Inferior parietal cortex (tissue), 1 donor: ENCODE data around the gene DNAH11.

Experiments used
- DNase-seq: peaks from one replicate; pipeline ENCODE4 v3.0.0-alpha.2; 2016; ENCODE audit errors: extremely low spot score

DNAH11 gene

DNA sequence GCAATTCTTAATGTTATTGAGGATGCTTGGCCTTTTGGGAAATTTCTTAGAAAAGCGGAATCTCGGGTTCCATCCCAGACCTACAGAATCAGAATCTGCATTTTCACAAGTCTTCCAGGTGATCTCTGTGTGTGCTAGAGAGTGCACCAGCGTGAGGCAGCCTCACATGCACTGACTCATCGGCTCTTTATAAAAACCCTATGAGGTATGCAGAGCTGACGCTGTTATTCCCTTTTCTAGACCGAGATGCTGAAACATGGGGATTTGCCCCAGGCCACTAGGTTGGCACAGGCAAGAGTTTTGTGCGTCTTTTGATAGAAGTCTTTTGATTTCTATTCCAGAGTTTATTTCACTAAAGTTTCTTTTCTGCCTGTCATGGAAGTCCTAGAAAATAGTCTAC is 341.7 kb downstream of the DNAH11 start:
- no peak for DNase-seq

DNA sequence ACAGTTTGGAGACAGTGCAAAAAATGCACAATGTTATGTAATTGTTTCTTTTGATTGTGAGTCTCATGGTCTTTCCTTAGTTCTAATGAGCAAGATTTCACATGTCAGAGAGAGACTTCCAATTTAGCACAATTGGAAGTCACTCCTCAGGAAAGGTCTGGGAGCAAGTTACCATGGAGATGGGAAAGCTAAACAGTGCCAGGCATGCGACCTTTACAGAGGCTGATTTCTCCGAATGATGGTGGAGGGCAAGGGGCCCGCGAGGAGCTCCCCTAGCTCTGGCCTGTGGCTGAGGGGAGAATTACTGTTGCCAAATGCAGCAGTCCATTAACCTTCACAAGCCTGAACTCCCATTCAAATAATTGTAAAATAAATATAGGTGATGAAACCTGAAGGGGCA is 343.6 kb downstream of the DNAH11 start:
- no peak for DNase-seq

DNA sequence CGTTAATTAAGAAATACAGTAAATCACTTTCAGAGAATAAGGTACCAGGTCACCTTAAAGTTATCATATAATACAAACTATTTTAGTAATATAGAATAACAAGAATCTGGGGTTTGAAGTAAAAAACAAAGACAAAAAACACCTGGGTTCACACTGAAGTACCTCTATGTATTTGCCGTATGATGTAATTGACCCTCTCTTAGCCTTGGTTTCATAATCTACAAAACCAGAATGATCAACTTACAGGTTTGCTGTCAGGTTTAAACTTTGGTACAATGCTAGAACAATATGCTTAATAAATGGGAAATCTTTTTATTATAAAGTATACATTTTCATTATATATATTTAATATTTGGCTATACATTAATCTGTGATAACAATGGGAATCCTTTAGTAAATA is 344.5 kb downstream of the DNAH11 start:
- no peak for DNase-seq

DNA sequence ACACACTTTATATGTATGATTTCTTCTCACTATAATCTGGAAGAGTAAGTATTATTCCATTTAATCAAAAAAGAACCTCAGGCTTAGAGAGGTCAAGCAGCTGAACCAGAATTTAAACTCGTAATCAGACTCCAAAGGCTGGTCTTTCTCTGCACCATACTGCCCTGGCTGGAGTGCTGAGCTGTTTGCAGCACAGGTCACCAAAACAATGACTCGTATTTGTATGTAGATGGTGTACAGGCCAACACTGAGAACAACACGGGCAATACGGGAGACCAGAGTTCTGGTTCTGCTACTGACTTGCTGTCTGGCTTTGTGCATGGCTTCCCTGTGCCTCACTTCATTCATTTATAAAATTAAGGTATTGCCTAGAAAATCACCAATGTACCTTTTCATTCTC is 344.9 kb downstream of the DNAH11 start:
- no peak for DNase-seq

DNA sequence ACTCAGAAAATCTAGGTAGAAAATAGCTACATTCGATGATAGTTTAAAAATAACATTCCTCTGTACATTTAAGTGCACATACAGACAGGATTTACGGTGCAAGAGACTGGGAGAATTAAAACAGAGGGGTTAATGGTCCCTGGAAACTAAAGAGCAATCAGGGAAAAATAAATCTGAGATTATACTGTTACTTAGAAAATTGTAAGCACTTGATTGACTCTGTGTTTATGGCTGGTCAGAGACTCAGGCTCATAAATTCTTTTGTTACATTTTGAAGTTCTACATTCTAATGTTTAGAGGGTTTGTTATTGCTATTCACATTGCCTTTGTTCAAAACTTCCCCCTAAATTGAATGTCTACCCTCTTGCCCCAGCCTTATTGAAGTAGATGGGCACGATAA is 348.5 kb downstream of the DNAH11 start:
- no peak for DNase-seq

DNA sequence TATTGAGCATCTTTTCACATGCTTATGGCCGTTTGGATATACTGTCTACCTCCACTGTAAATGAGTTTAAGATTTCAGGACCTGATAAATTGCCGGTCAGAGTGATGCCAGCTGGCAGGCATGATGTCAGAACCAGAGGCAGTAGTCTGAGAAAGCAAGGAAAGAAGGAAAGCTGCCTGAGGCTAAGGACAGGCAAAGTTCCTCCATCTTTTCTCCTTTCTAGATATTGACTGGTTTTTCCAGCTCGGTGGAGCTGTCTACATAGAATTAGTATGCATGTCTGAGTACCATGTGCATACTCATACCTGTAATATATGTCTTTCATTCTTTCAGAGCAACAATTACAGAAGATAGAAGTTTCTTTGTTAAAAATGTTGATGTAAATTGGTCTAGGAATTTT is 350.6 kb downstream of the DNAH11 start:
- no peak for DNase-seq

DNA sequence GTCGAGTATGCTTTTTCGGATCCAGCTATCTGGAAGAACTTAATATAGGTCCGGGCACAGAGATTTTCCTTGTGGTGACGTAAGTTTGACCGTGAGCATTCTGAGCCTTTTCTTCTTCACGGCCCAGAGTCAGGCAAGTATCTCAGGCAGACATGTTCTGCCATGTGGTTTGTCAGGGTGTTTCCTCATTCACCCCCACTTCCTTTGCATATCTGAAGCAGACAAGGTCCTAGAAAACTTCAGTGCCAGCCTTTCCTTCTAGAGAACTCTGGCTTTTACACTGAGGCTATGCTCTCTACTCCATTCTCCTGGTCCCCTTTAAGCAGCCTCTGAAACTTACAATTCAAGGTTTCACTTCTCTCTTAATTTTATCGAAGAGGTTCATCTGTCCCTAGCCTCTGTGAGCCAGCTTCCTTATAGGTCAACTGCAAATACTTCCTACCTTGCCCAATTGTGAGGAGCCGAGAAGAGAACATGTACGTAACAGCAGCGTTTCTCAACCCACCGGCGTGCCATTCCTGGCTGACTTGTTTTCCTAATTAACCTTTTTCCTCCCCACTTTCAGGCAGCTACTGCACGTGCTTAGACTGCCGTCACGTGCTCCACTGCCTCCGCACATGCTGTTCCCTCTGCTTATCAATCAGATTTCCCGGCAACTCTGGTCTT is 355.6 kb downstream of the DNAH11 start:
- DNase-seq, result no peak

DNA sequence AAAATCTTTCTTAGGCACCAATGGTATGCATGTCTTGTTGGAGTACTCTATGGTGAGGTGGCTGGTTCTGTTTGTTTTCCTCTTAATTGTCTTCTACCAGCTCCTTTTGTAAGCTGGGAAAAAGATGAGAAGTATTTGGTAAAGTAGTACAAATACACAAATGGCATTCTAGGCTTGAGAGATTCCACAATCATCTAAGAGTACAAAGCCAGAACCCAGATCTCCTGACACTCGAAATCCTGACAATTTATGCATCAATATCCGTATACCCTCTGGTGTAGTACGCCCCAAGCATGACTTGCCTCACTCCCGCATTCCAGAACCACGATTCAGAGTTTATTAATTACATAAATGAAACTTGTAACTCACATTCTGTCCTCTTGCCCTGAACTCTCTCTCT is 359.4 kb downstream of the DNAH11 start:
- no peak for DNase-seq

DNA sequence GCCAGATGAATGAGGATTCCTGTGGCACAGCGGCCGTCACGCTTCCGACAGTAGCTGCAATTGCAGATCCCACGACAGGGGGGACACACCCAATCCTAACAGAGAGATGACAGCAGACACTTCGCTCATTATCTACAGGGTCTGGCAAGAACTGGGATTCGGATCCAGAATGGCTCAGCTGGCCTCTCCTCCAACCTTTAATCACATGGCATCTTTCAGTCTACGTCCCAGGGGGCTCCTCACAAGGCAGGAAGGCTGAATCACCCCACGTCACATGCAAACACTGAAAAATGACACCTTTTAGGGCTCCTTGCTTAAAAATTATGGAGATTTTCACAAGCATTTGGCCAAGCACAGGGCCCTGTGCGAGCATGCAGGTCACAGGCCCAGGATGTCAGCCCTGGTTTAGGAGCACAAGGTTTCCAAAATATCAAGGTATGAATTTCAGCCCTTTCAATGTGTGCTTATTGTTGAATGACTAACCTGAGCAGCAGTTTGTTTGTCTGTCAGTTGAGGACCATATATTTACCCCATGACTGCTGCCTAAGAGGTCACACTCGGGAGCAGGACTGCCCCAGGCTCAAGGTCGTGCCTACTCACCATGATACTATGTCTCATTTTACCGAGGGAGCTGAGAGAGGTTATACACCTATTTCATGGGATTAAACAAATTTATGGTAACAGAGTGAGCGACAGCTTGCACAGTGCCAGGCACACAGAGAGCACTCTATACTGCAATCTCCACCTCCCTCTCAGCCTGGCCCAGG is 360.4 kb downstream of the DNAH11 start:
- no peak for DNase-seq

DNA sequence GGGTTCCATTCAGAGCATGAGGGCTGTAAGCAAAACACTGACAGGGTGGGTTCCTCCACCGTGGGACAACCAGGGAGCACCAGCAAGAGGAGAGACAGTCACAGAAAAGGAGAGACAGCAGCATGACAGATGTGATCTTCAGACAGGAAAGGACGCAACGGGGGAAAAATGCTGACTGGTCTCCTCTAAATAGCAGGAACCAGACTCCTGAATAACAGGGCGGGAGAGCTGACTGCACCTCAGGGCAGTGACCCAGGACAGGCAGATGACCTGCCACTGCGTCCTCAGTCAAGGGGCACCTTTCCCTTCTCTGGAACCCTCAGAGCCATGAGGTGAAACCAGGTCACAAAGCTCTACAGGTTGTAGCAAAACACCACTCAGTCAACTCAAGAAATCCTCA is 365.9 kb downstream of the DNAH11 start:
- no peak for DNase-seq

DNA sequence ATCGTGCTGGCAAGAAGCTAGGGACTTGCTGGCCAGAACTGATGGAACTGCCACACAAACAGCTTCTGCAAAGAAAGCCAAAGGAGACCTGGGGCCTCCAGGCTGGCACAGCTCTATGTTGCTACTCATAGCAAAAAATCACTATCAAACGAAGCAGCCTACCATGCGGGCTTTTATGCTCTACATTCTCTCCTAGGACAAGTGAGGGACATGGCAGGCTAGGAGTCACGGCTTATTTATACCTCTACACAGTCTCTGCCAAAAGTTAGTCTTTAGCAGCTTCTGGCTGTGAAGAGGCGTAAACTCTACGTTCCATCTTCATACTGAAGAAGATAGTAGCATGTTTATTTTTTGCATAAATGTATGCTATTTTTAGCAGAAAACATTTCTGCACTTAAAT is 367.4 kb downstream of the DNAH11 start:
- no peak for DNase-seq

DNA sequence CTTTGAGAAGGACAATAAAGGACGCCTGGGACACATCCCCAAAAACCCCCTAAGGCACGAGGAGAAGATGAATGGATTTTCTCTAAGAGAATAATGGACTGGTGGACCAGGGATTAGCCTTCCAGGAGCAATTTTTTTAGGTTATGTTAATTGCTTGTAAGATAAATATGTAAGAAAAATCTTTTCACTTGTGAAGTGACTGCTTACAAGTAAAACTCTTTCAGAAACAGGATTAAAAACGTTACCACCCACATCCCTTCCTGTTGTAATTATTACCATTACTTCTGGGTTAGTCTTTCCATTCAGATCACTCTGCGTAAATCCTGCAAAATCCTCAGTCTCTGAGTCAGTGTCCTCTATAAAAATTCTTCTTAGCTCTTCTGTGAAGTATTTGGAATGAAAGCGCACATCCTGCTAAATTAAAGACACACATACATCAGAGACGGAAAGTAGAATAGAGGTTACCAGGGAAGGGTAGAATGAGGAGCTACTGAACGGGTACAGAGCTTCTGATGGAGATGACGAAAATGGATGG is 368.6 kb downstream of the DNAH11 start:
- DNase-seq, result no peak

DNA sequence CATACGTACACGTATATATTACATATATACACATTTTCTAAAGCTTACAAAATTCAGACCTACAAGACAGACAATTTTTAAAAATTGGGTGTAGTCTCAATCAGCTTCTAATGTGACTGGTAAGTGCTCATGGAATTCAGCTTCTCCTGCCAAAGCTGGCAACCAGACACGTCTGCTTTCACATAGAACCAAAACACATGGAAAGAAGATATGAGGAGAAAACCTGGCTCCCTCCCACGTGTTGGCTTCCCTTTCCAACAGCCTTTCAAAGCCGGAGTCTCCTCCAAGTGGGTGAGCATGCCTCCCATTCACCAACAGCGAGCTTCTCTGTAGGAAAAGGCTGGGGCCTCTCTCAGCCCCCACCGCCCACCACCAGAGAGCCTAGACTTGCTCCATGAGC is 369.5 kb downstream of the DNAH11 start:
- DNase-seq, result peak; percentile 14

DNA sequence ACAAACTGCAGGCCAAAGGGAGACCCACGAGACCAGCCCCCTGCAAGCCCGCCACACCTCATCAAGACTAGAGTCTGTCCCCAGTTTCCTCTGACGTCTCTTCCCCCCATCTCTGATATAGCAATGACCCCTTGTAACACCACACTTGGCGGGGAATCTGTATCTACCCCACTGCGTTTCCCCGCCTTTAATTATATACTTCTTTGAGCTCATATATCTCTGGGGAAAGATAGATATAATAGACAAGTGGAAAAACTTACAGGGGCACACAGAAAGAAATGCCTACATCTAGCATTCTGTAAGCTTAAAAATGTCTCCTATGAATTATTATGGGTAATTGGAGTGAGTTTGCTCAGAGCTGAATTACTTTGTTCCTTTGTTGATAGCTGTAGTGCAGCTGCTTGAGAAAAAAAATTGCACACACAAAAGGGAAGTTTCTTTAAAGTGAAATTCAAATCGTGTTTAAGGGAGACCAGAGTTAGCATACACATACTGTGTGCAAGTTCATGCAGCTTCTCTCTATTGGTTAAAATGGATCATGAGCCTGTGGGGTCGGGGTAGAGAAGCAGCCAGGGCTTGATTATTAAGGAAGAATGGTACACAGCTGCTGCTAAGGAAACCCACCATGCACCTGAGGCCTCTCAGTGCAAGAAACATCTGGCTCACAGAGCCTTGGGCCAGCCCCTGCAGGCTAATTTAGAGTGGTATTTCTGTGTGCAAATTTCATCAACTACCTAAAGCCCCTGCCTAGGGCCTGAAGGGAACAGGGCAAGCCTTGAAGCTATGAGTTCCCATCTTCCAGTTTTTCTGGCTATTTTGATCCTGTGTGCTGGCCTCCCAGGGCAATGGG is 370.3 kb downstream of the DNAH11 start:
- no peak for DNase-seq

DNA sequence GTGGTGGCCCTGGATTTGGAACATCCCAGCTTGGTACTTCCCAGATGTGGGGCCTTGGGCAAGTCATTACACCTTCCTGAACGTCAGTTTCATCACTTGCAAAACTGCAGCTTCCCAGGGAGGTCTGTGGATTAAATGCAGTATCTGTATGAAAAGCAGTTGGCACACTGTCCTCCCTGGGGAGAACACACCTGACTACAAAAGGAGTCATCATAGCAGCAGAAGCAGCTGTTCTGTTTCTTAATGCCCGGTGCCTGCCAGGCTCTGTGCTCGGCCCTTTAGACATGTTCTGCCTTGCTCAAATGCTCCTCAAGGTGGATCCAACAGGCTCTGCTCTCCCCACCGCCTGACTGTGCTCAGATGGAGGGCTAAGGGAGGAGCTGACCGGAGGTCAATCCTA is 371.8 kb downstream of the DNAH11 start:
- DNase-seq, result no peak

DNA sequence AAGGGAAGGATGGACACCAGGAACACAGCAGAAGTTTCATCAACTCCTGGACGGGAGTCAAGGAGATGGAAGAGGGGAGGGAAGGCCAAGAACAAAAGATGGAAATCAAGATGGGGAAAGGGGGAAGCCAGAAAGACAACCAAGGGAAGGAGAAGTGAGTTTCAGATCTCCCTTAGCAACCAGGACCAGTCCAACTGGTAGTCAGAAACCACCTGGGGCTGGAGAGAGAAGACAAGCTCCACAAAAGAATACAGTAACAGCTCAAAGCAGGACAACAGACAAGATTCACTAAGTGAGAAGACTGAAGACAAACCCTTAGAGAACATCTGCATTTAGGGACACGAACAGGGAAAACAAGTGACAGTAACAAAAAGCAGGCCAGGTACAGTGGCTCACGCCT is 372.3 kb downstream of the DNAH11 start:
- no peak for DNase-seq

DNA sequence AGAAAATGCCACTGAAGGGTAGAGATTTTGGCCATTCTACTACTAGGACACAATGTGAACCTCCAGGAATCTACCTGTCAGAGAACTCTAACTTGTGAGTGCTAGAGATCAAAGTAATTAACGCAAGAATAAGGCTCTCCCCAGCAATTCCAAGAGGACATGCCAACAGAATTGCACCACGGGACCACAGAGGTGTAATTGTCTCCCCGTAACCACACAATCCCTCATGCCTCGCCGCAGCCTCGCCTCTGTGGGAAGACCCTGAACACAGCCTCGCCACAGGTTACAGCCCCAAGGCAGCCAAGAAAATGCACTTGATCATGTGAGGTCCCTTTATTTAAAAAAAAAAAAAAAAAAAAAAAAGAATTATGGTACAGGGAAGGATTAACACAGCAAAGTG is 373.3 kb downstream of the DNAH11 start:
- no peak for DNase-seq

DNA sequence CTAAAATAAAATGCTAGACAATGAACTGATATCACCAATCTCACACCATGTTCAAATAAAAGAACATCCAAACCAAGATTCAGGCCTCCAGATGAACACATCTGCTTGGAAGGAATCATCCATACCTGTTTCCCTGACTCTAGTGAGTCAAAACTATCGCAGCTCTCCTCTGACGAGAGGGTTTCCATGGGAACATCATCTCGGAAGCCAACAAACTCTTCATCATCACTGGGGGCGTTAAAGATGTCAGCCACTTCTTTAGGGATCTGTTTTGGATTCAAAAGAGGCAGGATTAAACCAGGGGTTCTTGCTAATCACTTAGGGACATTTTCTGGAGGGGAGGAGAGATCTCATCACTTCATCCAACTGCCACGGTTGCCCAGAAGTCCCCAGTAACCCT is 373.8 kb downstream of the DNAH11 start:
- no peak for DNase-seq

DNA sequence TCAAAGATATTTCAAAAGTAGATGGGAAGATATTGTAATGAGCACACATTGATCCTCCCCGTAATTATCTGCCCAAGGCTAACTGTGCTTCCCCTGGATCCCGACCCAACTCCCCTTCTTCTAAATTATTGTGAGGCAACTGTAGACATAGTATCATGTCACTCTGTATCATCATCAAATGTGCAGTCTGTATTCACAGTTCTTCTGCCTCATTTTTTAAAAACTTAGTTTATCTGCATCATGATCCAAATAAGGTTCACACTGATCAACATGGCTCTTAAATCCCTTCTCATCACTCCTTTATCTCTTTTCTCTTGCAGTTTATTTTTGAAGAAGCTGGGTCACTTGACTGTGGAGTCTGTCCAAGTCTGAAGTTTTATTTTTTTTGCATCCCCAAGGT is 375.4 kb downstream of the DNAH11 start:
- no peak for DNase-seq

DNA sequence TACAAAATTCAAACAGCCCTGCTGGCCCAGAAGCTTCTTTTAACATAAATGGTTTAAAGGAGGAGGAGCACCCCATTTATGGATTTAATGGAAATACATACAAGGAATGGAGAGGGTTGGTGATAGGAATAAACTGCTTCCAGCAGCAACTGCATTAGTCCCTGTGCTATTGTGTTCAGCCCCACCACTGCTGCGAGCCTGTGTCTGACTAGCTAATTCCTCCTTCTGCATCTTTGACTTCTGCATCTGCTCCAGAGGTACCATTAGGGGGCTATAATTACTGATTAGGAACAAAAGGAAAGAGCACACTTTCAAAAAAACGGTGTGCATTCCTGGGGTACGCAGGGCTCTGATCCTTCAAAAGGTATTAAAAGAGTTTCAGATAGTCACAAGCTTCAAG is 378.1 kb downstream of the DNAH11 start:
- DNase-seq, result no peak

DNA sequence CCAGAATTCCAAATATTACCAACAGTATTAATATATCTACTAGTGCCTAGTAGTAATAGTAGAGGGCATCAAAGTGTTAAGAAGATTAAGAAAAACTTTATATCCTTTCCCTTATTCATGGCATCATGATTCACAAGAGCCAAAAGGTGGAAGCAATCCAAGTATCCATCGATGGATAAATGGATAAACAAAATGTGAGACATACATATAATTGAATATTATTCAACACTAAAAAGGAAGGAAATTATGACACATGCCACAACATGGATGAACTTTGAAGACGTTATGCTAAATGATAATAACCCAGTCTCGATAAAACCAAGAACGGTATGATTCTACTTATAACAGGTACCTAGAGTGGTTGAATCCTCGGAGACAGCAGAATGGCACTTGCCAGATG is 379.8 kb downstream of the DNAH11 start:
- DNase-seq, result no peak

DNA sequence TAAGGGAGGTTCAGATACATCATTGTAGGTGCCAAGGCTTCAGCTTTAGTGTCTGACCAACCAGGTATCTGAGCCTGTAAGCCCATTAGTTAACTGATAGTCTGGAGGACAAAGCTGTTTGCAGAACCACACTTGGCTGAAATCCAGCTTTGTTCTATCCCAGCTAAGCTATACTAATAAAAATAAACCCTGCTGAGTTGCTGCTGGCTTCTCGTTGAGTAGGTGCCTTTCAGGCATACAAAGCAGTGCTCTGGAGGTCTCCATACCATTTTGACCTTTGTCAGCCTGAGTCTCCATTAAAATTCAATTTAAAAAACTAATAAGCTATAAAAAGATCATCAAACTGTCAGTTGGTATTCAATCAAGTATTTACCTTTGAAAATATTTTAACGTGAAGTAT is 380.8 kb downstream of the DNAH11 start:
- DNase-seq, result no peak

DNA sequence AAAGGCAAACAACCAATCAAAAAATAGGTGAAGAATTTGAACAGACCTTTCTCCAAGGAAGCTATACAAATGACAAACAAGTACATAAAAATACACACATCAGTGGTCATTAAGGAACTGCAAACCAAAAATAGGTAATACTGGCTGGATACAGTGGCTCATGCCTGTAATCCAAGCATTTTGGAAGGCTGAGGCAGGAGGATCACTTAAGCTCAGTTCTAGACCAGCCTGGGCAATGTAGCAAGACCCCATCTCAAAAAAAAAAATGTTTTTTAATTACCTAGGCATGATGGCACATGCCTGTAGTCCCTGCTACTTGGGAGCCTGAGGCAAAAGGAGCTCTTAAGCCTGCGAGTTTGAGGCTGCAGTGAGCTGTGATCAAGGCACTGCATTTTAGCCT is 383.6 kb downstream of the DNAH11 start:
- DNase-seq, result no peak
